Keratinocyte (primary cell): Measurements from ENCODE around the gene UBQLN3.

Experiments used
- CTCF ChIP-seq, 3 experiments: IDR thresholded peaks in 1 of 3; conservative IDR thresholded peaks in 1 of 3; optimal IDR thresholded peaks in 1 of 3; 2 replicates in 2 of 3; 3 replicates in 1 of 3; pipeline versions ENCODE3 to v1.5.1; 2011; ENCODE audit warnings: low read length in 3 of 3, mild to moderate bottlenecking in 3 of 3, moderate library complexity in 2 of 3, control low read depth in 1 of 3, inconsistent platforms in 1 of 3; ENCODE audit not compliant: insufficient read depth in 2 of 3; ENCODE audit errors: extremely low read depth in 1 of 3
- EZH2 ChIP-seq: IDR thresholded peaks from one replicate; pipeline ENCODE4 v1.6.1; 2012; ENCODE audit warnings: inconsistent platforms, mild to moderate bottlenecking, low read length, moderate library complexity

- TF ChIP-seq CTCF (optimal IDR thresholded peaks at IDR 0.05 in 1 of 3, IDR thresholded peaks at IDR 0.05 in 1 of 3, conservative IDR thresholded peaks at IDR 0.05 in 1 of 3; ENCODE audit: extremely low read depth in 1 of 3, insufficient read depth in 2 of 3, low read length in 3 of 3), result no peak
- no peak for TF ChIP-seq EZH2
Observed at GRCh38 chr11:5488385-5488784, 21.4 kb downstream of the UBQLN3 start, which contains the start of gene OR52D1.
